Peyer's patch (tissue), 4 donors: ENCODE results near the gene EGLN2.

Experiments
- CTCF ChIP-seq, 6 experiments: fragments of 450-650 bp in 4 of 6; fragments of 200-600 bp in 2 of 6; sonication (generic) in 1 of 6; IDR thresholded peaks; one replicate each; pipeline ENCODE4 v1.5.1; 2017 to 2019; ENCODE audit warnings: antibody characterized with exemption in 6 of 6, mild to moderate bottlenecking in 3 of 6, moderate library complexity in 1 of 6
- POLR2A ChIP-seq, 2 donors: fragments of 450-650 bp; IDR thresholded peaks; one replicate each; pipeline ENCODE4 v1.5.1; 2017; ENCODE audit warnings: antibody characterized with exemption in 2 of 2, mild to moderate bottlenecking in 2 of 2, moderate library complexity in 2 of 2

GRCh38 chr19:40805258-40805868 lies 6.4 kb downstream of the EGLN2 start:
- TF ChIP-seq CTCF (IDR thresholded peaks at IDR 0.05), result no peak
- TF ChIP-seq POLR2A (IDR thresholded peaks at IDR 0.05), result no peak
